HG03378 (cell line): ENCODE data around the gene VAPA.
A peak's percentile ranks its signal among the peaks of the same experiment; 100 is the strongest.

Experiments
- ATAC-seq: cut with Tn5 transposase; IDR thresholded peaks from one replicate; pipeline ENCODE4 v1.9.1; 2021; ENCODE audit warnings: mild to moderate bottlenecking, moderate library complexity; ENCODE audit not compliant: unreplicated experiment

VAPA gene

DNA sequence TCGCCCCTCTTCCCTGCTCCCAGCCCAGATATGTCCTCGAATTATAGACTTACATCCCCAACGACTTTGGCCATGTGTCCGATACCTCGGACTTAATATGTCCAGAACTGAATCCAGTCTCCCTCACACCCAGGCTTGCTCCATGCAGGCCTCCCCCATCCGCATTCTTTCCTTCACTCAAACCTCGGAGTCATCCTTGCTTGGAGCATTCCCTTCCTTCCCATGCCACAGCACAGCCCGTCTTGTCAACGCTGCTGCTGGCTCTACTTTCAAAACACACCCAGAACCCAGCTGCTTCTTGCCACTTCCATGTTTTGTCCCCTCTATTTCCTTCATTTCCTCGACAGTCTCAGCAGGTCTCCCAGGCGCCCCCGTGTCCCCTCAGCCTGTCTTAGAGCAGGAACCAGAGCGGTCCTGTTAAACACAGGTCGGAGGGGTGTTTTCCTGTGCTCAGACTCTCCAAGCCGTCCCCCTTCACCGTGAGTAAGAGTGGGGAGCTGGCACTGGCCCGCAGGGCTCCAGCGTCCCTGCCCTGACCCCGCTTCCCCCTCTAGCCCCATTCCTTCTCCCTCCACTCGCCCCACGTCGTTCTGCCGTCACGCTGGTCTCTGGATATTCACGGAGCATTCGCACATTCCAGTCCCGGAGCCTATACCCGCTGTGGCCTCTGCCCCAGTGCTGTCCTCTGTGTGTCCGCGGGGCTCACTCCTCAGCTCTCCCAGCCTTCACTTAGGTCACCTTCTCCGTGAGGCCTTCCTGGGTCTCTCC lies 54.4 kb downstream of the VAPA start:
- no peak for ATAC-seq

DNA sequence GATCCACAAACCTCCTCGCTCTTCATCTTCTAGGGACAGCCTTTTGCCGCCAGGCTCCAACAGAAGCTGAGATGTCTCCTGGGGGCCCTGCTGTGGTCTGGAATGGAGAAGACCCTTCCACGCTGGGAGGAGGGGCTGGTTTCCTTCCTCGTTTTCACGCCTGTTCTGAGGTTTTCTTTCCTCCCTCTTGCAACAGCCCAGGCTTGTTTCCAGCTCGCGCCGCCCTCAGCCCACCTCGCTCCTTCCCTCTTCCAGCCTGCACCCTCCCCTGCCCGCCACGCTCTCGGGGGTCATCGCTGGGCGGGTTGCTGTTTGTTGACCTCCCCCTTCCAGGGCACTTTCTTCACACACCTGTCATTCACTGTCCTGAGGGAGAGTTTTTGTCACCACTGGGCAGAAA lies 55.4 kb downstream of the VAPA start:
- no peak for ATAC-seq

DNA sequence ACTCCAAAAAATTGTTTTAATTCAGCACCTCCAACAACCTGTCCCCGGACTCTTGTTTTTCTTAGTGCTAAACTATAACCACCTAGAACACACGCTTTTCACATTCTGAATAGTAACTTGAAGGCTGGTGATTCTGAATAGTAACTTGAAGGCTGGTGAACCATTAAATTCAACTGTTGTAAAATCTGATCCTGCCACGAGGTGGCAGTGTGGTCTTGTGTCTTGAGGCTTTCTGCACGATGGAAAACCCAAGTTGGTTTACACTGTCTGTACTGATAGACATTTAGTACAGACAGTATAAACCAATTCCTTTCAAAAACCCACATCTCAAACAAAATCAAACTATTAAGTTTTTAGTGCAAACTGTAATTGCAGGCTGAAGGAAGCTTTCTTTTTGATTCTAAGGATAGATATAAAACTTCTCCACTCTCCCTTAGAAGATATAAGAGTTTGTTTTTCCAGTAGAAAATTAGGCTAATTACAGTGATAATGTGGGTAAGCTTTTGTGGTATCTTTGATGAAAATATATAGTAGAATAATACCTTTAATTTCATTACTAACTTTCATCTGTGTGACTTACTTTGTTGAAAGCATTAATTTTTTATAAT lies 57.6 kb downstream of the VAPA start:
- ATAC-seq: peak; percentile 76

DNA sequence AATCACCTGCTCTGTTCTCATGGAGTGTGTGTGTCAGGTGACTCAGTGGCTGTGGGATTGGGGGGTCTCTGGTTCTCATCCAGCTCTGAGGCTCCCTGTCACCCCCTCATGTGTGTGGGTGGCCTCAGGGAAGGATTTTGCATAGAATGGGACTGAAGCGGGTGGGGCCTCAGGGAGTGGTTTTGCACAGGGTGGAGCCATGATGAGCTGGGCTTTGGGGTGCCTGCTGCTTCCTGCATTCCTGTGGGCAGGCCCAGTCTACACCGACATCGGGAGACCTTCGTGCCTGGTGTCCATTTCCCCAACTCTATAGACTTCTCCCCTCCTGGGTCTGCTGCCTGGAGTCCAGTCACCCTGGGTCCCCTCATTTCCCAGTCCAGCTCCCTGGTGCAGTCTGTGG lies 59.7 kb downstream of the VAPA start:
- ATAC-seq: no peak

DNA sequence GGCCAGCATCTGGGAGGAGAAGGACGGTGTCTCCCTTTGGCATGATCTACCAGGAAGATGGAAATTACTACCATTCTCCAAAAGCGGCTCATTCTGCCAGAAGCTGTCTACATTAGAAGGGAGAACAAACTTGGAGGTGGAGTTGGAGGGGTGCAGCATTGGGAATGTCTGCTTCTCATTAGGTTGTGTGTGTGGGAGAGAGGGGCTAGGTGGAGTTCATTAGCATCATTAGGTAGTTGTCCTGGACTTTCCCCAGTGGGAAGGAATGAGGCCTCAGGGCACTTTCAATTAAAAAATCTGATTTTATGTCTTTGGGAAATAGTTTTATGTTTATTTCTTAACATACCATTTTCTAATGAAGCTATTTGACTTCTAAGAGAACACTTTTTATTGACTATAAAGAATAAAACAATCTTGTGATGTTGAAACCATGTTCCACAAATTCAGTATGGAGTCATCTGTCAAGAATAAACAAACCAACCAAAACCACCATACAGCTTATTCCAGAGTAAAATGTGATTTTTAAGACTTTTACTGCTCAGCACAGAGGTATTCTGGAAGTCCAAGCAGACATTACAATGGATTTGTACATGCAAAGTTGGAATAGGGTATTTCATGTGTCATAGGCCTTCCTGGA lies 60.6 kb downstream of the VAPA start:
- ATAC-seq: no peak

DNA sequence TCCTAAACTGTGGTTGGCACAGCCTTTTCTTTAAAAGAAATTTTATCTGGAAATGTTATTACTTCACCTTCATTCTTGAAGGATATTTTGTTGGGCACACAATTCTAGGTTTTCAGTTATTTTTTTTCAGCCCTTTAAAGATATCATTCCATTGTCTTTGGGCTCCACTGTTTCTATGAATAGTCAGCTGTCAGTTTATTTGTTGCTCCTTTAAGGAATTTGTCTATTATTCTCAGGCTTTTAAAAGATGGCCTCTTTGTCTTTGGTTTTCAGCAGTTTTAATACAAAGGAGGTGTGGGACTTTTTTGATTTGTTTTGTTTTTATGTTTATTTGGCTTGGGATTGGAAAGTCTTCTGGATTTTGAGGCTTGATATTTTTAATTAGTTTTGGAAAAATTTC lies 61.8 kb downstream of the VAPA start:
- ATAC-seq: no peak

DNA sequence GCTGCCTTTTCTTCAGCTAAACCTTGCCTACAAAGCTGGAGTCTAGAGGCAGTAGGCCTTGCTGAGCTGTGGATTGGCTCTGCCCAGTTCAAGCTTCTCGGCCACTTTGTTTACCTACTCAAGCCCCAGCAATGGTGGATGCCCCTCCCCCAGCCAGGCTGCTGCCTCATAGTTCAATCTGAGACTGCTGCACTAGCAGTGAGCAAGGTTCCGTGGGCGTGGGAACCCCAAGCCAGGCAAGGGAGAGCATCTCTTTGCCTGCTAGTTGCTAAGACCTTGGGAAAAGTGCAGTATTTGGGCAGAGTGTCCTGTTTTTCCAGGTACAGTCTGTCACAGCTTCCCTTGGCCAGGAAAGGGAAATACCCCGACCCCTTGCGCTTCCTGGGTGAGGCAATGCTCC lies 68.9 kb downstream of the VAPA start:
- no peak for ATAC-seq

DNA sequence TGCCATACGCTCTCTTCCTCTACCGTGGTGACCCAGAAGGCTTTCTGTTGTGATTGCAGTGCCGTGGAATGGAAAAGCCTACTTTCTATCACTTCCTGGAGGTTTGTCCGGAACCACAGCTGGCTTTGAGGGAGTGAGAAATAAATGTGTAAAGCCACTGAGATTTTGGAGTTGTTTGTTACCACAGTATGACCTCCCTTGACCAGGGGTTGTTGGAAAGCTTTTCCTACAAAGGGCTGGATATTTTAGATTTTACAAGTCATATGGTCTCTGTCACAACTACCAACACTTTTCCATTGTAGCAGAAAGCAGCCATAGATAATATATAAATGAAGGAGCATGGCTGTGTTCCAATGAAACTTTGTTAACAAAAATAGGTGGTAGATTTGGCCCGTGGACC lies 70.3 kb downstream of the VAPA start:
- ATAC-seq: no peak

DNA sequence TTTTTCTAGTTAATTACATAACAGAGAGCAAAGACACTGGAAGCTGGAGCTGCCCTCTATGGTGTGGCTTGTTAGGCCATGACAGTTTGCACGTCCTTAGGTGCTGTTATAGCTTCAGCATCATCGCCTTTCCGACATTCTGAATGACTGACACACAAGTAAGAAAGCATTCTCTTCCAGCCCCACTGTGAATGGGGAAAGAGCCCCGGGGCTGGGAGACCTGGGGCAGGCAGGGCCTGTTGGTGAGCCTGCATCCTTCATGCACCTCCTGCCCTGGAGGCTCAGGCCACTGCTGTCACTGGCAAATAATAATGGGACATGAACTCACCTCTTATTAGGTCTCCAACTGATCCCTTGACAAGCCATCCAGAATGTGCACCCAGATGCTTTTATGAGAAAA lies 71.8 kb downstream of the VAPA start:
- no peak for ATAC-seq

DNA sequence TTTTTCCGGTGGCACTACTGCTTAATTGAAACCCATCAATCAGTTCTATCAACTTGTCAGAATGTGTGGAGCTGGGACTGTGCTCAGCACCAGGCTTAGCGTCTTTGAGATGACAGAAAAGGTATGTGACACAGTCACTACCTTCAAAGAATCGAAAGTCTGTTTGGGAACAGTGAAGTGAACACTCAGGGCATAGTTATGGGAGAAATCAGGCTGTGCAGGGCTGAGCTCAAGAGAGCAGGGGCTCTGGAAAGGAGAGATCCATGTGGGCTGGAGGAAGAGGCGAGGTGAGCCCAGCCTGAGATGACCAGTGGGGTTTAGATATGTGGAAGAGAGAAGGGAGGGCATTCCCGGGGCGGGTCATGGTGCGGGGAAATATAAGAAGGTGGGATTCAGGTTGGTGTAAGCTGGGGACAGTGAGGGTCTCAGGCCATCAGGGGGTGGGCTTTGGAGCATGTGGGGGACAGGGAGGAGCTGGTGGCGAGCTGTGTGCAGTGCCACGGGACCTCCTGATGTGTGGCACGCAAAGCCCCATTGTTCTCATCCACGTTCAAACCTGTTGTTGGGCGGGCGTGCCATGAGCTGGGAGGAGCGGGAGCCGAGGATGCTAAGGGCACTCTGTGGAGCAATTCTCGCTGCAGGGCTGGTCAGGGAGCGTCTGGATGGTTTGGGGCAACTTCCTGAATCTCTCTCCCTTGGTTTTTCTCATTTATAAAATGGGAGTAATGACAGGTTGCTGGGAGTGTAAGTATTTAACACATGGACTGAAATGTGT lies 72.5 kb downstream of the VAPA start:
- ATAC-seq: no peak

DNA sequence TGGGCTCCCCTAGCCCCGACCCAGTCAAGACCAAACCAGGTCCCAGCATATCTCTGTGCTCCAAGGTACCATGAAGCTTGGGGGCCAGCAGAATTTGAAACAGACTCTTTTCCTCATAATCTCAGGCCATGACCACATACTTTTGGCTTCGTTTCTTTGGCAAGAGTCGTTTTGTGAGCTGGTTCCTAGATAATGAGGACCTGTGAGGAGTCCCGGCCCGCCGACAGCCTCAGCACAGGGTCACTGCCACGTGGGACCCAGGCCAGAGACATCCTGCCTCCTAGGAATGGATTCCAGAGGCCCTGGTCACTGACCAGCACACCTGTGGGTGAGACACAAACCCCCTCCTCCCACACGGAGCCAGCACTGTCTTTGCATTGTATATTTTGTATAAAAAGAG lies 73.5 kb downstream of the VAPA start:
- ATAC-seq: no peak

DNA sequence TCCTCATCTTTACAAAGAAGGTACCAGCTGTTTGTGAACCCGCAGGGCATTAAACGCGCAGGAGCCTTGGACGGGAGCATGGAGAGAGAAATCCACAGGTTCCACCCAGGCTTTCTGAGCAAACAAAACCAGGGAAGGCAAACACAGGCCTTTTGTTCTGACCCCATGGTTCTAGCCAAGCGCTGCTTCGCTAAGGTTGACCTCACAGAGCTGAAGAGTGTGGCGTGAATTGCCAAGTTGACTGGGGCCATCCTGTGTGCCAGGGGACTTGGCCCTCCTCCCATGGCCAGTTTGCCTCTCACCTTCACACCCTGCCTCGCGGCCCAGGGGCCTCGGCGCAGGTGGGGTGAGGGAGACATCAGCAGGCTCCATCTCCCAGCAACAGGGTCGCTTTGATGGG lies 74.1 kb downstream of the VAPA start:
- ATAC-seq: no peak

DNA sequence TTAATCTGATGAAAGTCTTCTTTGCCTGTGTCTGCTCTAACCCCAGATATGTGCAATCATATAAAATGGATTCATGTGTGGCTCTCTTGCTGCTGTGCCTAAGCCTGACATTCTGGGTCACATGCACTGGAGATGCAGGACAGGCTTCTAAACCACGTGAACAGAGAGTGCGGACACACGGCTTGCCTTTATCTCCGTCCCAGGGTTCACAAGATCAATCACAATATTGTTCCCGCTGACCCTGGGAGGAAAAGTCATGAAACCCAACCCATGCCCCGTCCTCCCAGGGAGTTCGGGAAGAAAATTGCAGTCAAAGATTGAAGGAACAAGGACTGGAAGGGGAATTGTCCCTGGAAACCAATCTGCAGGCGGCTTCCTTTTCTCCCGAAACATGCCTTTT lies 74.8 kb downstream of the VAPA start:
- ATAC-seq: no peak

DNA sequence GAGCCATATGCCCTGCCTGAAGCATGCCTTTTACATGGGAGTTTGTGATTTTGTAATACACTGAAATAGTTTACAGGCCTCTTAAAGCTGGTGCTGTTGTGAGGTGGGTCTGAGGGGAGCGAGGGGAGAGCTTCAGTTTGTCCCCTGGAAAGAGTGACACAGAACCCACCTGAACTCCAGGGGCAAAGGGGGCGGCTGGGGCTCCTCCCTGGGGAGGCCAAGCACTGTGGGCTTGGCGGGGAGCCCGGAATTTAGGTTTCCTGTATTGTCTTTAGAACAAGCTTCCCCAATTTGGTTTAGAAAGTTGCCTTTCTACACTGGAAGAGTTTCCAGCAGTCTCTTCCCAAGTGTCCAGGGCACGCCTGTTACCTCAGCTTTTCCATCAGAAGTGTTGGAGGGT lies 75.7 kb downstream of the VAPA start:
- no peak for ATAC-seq

DNA sequence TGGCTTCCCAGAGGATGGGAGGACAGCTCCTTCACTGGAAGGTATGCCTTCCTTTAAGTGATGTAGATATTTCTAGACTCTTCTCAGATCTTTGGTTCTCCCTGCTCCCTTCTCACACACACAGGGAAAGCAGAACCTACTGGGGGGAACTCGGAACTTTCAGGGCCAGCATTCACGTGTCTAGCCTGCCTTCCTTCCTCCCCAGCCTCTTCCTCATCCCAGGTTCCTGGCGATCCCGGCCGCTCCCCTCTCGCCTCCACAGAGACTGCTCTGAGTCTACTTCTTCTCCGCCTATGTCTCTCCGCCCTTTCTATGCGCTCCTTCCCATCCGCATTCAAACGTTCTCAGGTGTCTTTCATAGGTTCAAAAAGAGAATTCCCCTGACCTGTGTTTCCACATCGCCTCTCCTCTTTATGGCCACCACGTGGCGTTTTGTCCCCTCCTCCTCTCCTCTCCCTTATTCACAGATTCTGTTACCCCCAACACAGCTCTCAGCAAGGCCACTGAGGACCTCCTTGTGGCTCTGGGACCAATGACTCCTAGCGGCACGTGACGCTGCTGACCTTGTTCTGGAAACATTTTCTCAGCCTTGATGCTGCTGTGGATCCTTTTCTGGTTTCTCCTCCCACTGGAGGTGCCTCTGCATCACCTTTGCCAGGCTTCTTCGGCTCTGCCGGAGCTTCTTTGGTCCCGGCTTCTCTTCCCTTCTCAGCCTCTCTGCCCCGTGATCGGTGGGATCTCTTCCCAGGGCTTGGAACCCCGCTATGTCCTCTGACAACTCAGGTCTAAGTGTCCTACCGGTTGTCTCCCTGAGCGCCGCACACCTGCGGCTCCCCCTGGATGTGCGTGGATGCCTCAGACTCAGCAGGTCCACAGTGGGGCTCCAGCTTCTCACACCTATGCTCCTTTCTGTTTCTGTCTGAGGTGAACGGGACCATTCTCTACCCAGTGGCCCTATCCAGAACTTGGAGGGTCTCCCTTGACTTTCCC lies 77.5 kb downstream of the VAPA start:
- no peak for ATAC-seq

DNA sequence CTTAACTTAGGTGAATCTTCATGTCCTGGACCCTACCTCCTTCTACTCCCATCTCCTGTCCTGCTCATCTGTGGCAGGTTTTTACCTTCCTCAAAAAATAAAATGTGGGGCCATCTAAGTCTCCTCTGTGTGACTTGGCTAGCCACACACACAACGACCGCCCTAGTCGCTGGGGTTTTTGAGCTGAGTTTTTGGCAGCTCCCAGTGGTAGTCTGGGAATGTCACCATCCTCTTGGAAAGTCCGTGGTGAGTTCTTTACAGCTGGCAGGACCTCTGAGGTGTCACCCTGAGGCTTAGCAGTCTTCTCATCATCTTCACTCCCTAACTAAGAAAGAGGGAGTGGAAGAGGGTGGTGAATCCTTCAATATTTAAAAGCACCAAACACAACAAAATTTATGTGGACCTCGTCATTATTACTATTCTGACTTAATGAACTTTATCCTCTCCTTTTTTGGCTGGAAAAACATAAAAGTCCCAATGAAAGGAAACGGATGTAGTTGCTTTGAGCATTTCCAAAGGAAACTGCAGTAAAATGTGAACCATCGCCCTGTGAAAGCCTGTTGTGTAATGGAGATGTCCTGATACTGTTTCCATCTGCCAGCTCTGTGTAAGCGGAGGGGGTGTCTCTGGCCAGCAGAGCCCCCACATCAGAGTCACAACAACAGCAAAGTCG lies 78.6 kb downstream of the VAPA start:
- ATAC-seq: no peak

DNA sequence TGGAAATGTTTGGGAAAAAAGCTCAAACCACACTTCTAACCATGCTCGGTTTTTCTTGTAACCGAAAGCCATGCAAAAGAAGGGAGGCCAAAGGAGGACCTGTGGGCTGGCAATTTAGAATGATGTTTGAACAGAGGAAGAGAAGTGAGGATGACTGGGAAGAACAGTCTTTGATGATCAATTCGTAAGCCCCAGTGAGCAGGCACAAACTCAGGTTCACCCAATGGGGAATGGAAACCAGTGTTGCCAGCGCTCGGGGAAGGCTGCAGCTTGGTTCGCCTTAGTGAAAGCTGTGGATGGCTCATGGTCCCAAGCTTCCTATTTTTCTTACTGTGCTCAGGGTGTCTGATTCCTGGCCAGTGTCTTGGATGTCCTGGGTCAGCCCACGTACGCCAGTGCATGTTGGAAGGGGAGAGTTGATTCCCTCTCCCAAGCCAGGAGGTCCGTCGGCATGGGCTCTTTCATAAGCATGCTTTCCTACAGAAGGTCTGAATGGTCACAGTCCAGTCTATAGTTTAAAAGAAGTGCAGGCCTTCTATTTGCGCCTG lies 79.2 kb downstream of the VAPA start:
- no peak for ATAC-seq

DNA sequence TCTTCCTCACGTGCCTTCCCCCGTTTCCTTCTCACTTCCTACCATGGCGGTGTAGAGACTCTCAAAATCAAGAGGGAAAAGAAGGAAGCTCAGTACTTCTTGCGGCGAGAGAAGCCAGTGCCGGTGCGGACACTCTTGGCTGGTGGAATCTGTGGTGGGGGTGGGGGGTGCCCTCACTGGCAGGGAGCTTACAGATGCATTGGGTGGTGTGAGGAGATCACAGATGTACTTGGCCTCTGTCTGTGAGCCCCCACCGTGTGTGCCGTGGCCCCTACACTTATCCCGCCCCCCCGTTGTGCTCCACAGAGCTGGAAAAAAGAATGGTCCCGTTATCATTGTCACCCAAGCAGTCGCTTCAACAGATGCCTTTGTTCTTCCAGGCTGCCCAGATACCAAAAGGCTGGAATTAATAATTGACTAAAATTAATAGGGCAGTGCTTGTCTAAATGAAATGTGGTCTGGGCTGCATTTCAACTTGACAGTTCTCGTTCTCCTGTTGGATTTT lies 79.8 kb downstream of the VAPA start:
- ATAC-seq: no peak

DNA sequence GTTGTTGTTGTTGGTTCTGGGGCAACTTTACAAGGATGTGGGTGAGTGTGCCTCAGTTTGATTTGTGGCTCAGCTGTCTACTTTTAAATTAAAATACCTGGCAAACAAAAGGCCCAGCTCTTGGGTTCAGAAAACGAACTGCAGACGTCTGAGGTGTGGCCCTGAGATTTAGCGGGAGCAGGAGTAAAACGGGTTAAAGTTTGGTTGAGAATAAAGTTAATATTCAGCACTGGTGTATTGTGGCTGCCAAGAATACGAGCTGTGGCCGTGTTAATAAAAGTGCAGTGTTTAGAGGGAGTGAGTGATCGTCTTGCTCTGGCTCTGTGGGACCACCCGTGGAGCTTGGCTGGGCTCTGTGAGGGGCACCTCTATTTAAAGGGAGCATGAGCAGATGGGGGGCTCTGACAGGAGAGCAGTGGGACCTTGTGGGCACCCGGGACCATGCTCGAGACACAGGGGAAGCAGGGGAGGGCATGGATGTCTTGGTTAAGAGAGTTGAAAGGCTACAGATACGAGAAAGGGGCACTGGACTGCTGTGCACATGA lies 80.3 kb downstream of the VAPA start:
- no peak for ATAC-seq
